K562 (cell line): ENCODE data around the gene UQCRC1. TPM values are rescaled to one million over a fixed set of nuclear protein-coding genes. Genes with fewer than 3 reads are reported as not detected.

ENCODE experiments used
- ATAC-seq: fragments of 200-7000 bp; cut with Tn5 transposase; 3 replicates; pipeline ENCODE4 v1.9.1; 2020; ENCODE audit warnings: moderate library complexity
- BruUV-seq: library from RNA; stranded (reverse); fragments of 400-500 nt; replicated peaks from 2 replicates; lab custom pipeline; 2021; lab: Mats Ljungman, UMichigan
- CTCF ChIA-PET: fragments of 300-600 bp; formaldehyde crosslinking; extraction: SDS; loops from one replicate; lab custom pipeline; 2021; ENCODE audit warnings: low intra/inter-chr PET ratio; lab: Yijun Ruan, JAX
- POLR2A ChIA-PET: fragments of 300-600, 350-650 bp; sonication (Branson Sonifier 250); formaldehyde crosslinking; extraction: SDS; loops from one replicate; lab custom pipeline; 2021; ENCODE audit warnings: antibody characterized with exemption, inconsistent platforms; lab: Yijun Ruan, JAX
- DNase-seq, 4 experiments: peaks; one replicate each; pipeline versions ENCODE4 v3.0.0 to v3.0.0-alpha.2; 2011 to 2018; ENCODE audit warnings: low spot score in 3 of 4, mixed read lengths in 3 of 4; ENCODE audit errors: extremely low read depth in 1 of 4
- FAIRE-seq: peaks from 2 replicates; lab custom pipeline; 2011; peaks lifted over from hg19 to GRCh38; lab: Jason Lieb, UNC
- H2AFZ ChIP-seq: 2 replicates; pipeline ENCODE4 v1.6.0; 2011; ENCODE audit warnings: low read depth, low read length, control low read depth, inconsistent platforms
- H3K27ac ChIP-seq: fragments of 200-600 bp; 3 replicates; pipeline ENCODE4 v1.8.0; 2011; ENCODE audit warnings: low read depth, mild to moderate bottlenecking, control low read depth, inconsistent platforms, low read length, moderate library complexity, mixed read lengths; ENCODE audit errors: extremely low read depth
- H3K27me3 ChIP-seq, 2 experiments: fragments of 300-600 bp in 1 of 2; 2 replicates in 1 of 2; 3 replicates in 1 of 2; pipeline versions ENCODE4 v1.6.0 to v1.8.0; 2011; ENCODE audit warnings: inconsistent platforms in 2 of 2, low read length in 2 of 2, mild to moderate bottlenecking in 1 of 2, mixed read lengths in 1 of 2, moderate library complexity in 1 of 2; ENCODE audit not compliant: control insufficient read depth in 2 of 2, insufficient read depth in 2 of 2
- H3K36me3 ChIP-seq: fragments of 300-600 bp; 3 replicates; pipeline ENCODE4 v1.8.0; 2011; ENCODE audit warnings: mild to moderate bottlenecking, low read length, inconsistent platforms; ENCODE audit not compliant: control insufficient read depth, insufficient read depth
- H3K4me1 ChIP-seq, 2 experiments: fragments of 200-600 bp in 1 of 2; replicated peaks in 1 of 2; 2 replicates in 1 of 2; 3 replicates in 1 of 2; pipeline versions ENCODE4 v1.5.1 to v1.8.0; 2011; ENCODE audit warnings: inconsistent platforms in 2 of 2, low read length in 2 of 2, mild to moderate bottlenecking in 1 of 2, mixed read lengths in 1 of 2, moderate library complexity in 1 of 2; ENCODE audit not compliant: control insufficient read depth in 2 of 2, insufficient read depth in 2 of 2
- H3K4me2 ChIP-seq: 2 replicates; pipeline ENCODE4 v1.6.1; 2011; ENCODE audit warnings: low read length, control low read depth, inconsistent platforms, mixed read lengths; ENCODE audit not compliant: insufficient read depth
- H3K4me3 ChIP-seq: fragments of 200-600 bp; sonication (generic), shearing (Covaris generic); 2 replicates; pipeline ENCODE4 v1.5.1; 2016; ENCODE audit warnings: control low read depth, inconsistent platforms
- H3K79me2 ChIP-seq: fragments of 200-600 bp; 3 replicates; pipeline ENCODE4 v1.8.0; 2011; ENCODE audit warnings: low read length, inconsistent platforms; ENCODE audit not compliant: control insufficient read depth, insufficient read depth
- H3K9ac ChIP-seq, 2 experiments: 2 replicates each; pipeline versions ENCODE4 v1.6.0 to v1.6.1; 2011; ENCODE audit warnings: low read depth in 2 of 2, low read length in 2 of 2, control low read depth in 1 of 2, inconsistent platforms in 1 of 2, mild to moderate bottlenecking in 1 of 2, mixed read lengths in 1 of 2; ENCODE audit not compliant: insufficient read depth in 1 of 2
- H3K9me1 ChIP-seq: one replicate; pipeline ENCODE4 v1.6.0; 2011; ENCODE audit warnings: inconsistent platforms, mild to moderate bottlenecking, low read length, moderate library complexity; ENCODE audit not compliant: control insufficient read depth, insufficient read depth
- H3K9me3 ChIP-seq: replicated peaks from 2 replicates; pipeline ENCODE4 v1.5.1; 2011; ENCODE audit warnings: low read depth, low read length, inconsistent platforms; ENCODE audit not compliant: control insufficient read depth, insufficient read depth
- H4K20me1 ChIP-seq: replicated peaks from 2 replicates; pipeline ENCODE4 v1.6.1; 2011; ENCODE audit warnings: low read length, inconsistent platforms, mixed read lengths; ENCODE audit not compliant: control insufficient read depth, insufficient read depth
- BRCA1 ChIP-seq, 2 experiments: fragments of 450-650 bp in 1 of 2; sonication (generic) in 1 of 2; formaldehyde crosslinking in 1 of 2; IDR thresholded peaks; 2 replicates each; pipeline versions ENCODE4 v1.5.0 to v1.6.1; 2017 to 2020; ENCODE audit warnings: mild to moderate bottlenecking in 1 of 2, missing genetic modification reagents in 1 of 2
- CBFA2T3 ChIP-seq: fragments of 450-650 bp; IDR thresholded peaks from 2 replicates; pipeline ENCODE4 v1.6.1; 2017
- MEIS2 ChIP-seq: fragments of 450-650 bp; IDR thresholded peaks from 2 replicates; pipeline ENCODE4 v1.6.1; 2014; ENCODE audit warnings: mild to moderate bottlenecking; ENCODE audit not compliant: partially characterized antibody
- SIRT6 ChIP-seq: IDR thresholded peaks from one replicate; pipeline ENCODE4 v1.6.1; 2012; ENCODE audit warnings: low read depth, mild to moderate bottlenecking, control low read depth, inconsistent platforms, low read length, moderate library complexity
- TBL1XR1 ChIP-seq, 2 experiments: IDR thresholded peaks; 2 replicates each; pipeline ENCODE4 v1.6.1; 2012; ENCODE audit warnings: improper control_type of control experiment in 2 of 2, low read length in 2 of 2, mild to moderate bottlenecking in 1 of 2
- ZNF398 ChIP-seq: fragments of 250-450 bp; sonication (Bioruptor Pico); IDR thresholded peaks from 2 replicates; pipeline ENCODE4 v1.8.0; 2021; ENCODE audit warnings: moderate library complexity, mild to moderate bottlenecking, inconsistent platforms
- WGBS: fragments of 100-300 bp; shearing (Covaris generic); methylation state at CpG from one replicate; pipeline ENCODE4 v1.1.6; 2016; ENCODE audit warnings: low coverage, mixed read lengths; ENCODE audit not compliant: insufficient coverage; ENCODE audit errors: missing lambda C conversion rate; 5-methylcytosine and 5-hydroxymethylcytosine counted together
- in situ Hi-C: fragments of 300-500 bp; cut with MboI; formaldehyde crosslinking; loops from 4 replicates; pipeline ENCODE4 v1.15.0; 2018; ENCODE audit warnings: inconsistent platforms, mixed read lengths
- intact Hi-C: fragments of 100-400 bp; cut with micrococcal nuclease; formaldehyde crosslinking; loops from 2 replicates; pipeline ENCODE4 v1.14.2; 2022
- polyA plus RNA-seq, 8 experiments: library from polyadenylated mRNA; depleted of rRNA in 4 of 8; stranded (reverse) in 5 of 8; unstranded in 3 of 8; fragments of >200 nt; fragmentation: Nextera tagmentation in 2 of 8; fragmentation: Illumina TruSeq in 1 of 8; extraction: Ambion mirVana in 2 of 8; extraction: Trizol in 1 of 8; gene quantifications; 2 replicates each; pipeline versions ENCODE4 v1.2.1 to v1.2.3, GENCODE V29; 2011 to 2014; ENCODE audit warnings: inconsistent platforms in 1 of 8, missing spikeins in 1 of 8
- total RNA-seq, 7 experiments: library from RNA; depleted of rRNA in 6 of 7; stranded (reverse); fragments of >200 nt in 6 of 7; fragmentation: Illumina TruSeq in 2 of 7; extraction: Trizol in 2 of 7; gene quantifications; 2 replicates each; pipeline versions ENCODE4 v1.2.1 to v1.2.3, GENCODE V29; 2011 to 2021; ENCODE audit warnings: low replicate concordance in 1 of 7
- TF ChIP-seq, protein P1 (sequence below): sonication (generic); formaldehyde crosslinking; IDR thresholded peaks from 2 replicates; pipeline ENCODE4 v1.8.0; 2023; ENCODE audit warnings: mild to moderate bottlenecking, missing genetic modification reagents

Gene UQCRC1
- total and polyA plus RNA-seq, 9 of the 15 experiments (the other 6 are each of a cell fraction or from before 2014, with no cell fraction given), result 125 to 424 (median 268) TPM

DNA sequence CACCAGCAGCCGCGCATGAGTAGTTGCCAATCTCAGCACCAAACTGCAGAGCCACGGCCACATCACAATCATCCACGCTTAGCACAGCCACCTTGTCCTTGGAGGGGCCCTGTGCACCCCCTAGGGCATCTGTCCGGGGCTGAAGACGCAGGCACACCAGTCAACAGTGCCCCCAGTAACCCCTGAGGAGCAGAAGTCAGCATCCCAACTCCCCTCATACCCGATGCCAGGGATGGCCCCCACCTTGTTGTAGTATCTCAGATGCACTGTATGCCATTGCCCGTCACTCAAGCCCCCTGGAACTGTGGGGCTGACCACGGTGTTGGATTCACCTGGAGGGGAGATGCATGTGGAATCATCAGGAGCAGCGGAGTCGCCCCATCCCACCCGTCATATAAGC, 45.6 kb upstream of the UQCRC1 start:
- Histone ChIP-seq H3K79me2 (no peaks in the 10 kb centered on the region), H4K20me1 (no peaks in the 10 kb centered on the region), H3K9ac (no peak overlapping the region), H3K36me3 (no peaks in the 10 kb centered on the region), H3K4me3 (no peak overlapping the region)
- TF ChIP-seq MEIS2, result no peak
- TF ChIP-seq ZNF398 (CRISPR knock-in tag), result no peak
- TF ChIP-seq CBFA2T3, result no peak
- TF ChIP-seq, protein P1, sequence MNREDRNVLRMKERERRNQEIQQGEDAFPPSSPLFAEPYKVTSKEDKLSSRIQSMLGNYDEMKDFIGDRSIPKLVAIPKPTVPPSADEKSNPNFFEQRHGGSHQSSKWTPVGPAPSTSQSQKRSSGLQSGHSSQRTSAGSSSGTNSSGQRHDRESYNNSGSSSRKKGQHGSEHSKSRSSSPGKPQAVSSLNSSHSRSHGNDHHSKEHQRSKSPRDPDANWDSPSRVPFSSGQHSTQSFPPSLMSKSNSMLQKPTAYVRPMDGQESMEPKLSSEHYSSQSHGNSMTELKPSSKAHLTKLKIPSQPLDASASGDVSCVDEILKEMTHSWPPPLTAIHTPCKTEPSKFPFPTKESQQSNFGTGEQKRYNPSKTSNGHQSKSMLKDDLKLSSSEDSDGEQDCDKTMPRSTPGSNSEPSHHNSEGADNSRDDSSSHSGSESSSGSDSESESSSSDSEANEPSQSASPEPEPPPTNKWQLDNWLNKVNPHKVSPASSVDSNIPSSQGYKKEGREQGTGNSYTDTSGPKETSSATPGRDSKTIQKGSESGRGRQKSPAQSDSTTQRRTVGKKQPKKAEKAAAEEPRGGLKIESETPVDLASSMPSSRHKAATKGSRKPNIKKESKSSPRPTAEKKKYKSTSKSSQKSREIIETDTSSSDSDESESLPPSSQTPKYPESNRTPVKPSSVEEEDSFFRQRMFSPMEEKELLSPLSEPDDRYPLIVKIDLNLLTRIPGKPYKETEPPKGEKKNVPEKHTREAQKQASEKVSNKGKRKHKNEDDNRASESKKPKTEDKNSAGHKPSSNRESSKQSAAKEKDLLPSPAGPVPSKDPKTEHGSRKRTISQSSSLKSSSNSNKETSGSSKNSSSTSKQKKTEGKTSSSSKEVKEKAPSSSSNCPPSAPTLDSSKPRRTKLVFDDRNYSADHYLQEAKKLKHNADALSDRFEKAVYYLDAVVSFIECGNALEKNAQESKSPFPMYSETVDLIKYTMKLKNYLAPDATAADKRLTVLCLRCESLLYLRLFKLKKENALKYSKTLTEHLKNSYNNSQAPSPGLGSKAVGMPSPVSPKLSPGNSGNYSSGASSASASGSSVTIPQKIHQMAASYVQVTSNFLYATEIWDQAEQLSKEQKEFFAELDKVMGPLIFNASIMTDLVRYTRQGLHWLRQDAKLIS (CRISPR knock-in tag), result no peak
- no peak for TF ChIP-seq SIRT6
- TF ChIP-seq TBL1XR1 (IDR thresholded peaks at IDR 0.05; ENCODE audit: low read length in 2 of 2), result no peak
- TF ChIP-seq BRCA1 (IDR thresholded peaks at IDR 0.05), result no peak
- TF ChIP-seq BRCA1 (CRISPR knock-in tag; IDR thresholded peaks at IDR 0.05), result no peak
- TF ChIP-seq, all 486 proteins: peak for 0
- intact Hi-C loops, result no loop called here
- POLR2A ChIA-PET, result no interaction called here
- no peak overlapping the region for H3K27ac ChIP-seq
- H2AFZ ChIP-seq, result no peak overlapping the region
- no TSS peak for BruUV-seq
- CTCF ChIA-PET, result no interaction called here
- no peaks in the 10 kb centered on the region for H3K9me3 ChIP-seq
- H3K4me2 ChIP-seq, result no peak overlapping the region
- in situ Hi-C loops, result no loop called here
- WGBS, result 48% methylated on average over 10 of the region's 12 CpGs
- ATAC-seq, result no peak
- H3K4me1 ChIP-seq, result peaks cover 0 to 12% of the 10 kb centered on the region in 2 experiments; a peak in 2 of 5 replicates
- DNase-seq, result no peak
- no peaks in the 10 kb centered on the region for H3K9me1 ChIP-seq
- no peak for FAIRE-seq
- H3K27me3 ChIP-seq, result no peaks in the 10 kb centered on the region; a peak in 1 of 5 replicates
